ENCODE data around the gene ZNF516.

Gene ZNF516

DNA sequence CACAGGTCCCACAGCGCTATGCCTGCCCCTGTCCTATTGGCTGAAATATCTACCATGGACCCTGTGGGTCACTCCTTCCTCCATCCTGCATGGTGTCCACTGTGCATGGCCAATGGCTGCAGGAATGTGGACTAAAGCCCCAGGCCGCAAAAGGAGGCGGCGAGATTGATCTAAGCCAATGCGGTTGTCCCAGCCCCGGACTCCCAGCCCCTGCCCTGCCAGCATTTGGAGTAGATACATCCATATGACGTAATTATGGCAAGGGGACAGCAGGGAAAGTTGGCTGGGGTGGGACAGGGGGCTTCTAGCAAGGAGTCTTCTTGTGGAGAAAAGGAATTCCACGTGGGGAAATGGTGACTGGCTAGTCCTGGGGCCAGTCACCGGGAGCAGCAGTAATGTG, 11.4 kb upstream of the ZNF516 start:
- no peak for DNase-seq

DNA sequence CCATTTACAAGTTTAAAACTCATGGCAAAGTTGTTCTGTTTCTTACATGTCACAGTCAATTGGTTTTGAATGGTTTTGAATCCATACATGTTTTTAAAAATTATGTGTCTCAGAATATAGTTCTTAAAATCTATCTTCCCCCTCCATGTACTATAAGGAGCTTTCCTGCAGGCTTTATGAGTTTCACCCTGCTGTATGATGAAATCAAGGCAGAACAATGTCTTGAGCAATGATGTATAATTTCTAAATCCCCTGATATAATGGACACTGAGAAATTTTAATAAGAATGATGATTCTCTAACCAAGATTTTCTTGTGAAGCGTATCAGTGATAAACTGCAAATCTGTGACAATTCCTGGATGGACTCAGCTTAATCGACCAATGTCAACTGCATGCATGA, 10.6 kb upstream of the ZNF516 start:
- DNase-seq: no peak

DNA sequence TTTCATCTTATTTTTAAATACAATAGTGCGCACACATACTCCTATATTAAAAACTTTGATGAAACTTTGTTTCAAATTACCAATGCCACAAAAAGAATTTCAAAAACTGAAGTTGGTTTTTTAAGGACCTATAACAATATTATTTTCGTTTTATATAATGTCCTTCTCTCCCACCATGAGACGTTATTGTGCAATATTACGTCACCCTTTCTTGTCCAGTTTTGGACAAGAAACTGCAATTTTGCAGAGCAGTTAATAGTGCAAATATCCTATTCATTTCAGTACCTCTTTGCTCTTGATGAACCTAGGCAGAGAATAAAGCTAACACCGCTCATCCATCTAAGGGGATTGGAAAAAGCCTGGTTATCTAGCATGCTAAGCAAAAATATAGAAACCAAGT, 9.7 kb upstream of the ZNF516 start:
- no peak for DNase-seq

DNA sequence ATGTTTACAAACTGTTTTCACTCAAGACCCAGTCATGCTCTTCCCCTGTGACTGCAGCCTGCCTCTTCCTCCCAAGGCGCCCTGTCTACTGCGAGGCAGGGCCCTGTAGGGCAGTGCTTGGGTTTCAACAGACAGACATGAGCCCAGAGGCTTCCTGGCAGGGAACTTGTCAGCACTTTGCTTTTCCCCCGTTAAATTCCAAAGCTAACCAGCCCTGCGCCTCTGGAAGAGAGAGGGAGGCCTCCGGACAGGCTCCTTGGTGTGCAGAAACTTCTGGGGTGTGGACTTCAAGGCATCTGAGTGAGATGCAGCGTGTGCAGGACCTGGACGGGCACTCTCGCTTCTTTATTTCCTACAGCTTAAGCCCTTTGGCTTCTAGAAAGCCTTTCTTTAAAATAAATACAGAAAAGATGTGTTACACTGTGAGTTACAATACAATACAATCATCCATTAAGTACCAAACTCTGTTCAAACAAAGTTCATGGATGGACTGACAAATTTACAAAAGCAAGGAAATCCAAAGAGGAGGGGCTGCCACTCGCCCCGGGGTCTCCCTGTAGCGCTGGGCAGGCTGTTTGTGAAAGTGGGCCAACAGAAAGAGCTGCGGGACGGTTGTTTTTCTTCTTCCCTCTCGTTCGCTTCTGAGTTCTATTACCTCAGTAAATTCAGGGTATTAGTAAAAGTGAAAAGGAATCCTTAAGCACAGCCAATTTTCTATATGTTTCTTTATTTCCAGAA, 8.8 kb upstream of the ZNF516 start:
- DNase-seq: no peak

DNA sequence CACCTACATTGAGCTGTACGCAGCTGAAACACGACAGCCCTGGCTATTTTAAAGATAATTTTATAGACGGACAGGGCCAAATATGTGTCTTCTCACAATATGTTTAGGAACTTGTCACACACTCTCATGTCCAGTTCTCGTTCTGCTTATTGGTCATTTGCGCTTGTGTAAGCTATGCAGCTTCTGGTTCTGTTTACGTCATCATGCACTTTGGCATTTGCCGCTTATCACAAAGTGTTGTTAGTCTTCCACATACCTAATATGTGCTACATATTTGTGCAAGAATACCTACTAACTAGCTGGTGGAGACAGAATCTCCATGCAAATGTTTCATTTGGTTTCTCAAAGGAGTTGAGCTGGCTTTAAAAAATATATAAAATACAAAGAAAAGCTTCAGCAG, 7.5 kb upstream of the ZNF516 start:
- DNase-seq: no peak

DNA sequence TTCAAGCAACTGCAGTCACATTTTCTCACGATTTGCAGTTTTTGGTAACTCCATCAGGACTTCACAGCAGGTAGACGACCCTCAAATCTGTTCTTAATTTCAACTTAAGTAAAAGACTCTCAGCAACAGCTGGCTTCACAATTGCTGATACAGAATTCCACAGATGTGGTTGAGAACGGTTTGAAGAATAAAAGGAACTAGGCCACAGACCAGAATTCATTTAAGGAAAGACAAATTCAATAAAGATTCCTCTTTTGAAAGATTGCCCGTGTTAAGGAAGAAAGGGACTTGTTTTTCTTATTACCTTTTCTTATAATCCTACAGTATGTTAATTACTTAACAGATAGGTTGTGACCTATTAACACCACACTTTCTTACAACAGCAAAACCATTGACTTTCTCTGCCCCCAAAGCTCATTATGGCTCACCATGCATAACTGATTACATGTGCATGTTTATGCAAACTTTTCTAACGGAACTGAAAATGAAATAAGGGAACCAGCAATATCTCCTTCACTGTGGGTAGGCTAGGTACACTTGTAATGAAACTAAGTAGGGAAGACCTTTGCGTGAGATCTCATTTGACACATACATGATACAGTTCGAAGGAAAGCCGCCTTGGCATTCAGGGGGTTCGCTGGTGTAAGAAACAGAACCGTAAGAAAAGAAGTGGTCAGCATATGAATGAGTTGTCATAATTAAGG, 4.7 kb upstream of the ZNF516 start:
- DNase-seq: no peak

DNA sequence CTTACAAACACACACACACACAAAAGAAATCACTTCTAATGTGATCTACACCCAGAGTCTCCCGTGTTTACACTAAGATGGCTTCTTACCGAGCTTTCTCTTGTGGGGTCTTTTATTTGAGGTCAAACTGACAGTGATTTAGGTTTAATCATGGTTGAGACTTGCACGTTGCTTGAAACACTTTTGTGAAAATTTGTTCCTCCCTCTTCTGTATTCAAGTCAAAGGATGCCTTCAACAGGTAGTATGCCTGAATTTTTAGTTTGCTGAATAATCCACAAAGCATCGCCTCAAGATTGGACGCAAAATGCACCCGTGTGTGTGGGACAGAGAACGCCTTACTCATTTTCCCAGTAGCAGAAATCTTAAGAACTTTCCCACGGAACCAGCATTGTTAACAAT, 4.0 kb upstream of the ZNF516 start:
- no peak for DNase-seq

DNA sequence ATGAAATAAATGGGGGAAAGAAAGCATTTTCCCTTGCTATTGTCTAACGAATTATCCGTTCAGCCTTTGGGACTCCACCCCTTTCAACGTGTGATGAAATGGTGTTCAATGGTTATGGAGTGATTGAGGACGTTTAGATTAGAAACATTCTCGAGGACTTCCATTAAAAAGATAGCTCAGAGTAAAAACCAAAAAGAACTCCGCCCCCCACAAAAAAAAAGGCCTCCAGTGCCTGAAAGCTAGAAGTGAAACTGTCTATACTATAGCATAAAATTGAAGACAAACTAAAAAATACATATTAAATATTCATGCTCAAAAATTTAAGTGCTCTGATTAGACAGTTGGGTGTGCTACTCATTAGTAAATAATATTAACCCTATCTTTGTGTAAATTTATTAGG, 3.0 kb upstream of the ZNF516 start:
- DNase-seq: no peak

DNA sequence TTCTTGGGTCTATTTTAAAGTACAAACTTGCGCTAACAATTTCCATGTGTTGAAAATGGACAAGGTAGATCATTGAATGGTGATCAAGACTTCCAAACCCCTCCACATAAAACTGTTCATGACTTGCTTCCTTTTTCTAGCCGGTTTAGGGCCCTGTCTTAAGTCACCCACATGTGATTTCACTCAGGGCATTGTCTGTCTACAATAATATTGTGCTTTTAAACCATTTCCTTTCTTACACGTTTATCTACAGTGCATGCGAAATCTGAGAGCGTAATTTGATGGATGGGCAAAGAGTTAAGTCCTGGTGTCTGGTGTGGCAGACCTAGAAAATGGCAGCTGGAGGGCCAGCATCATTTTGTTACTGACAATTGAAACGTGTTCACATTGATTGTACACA, 2.0 kb upstream of the ZNF516 start:
- DNase-seq: no peak

DNA sequence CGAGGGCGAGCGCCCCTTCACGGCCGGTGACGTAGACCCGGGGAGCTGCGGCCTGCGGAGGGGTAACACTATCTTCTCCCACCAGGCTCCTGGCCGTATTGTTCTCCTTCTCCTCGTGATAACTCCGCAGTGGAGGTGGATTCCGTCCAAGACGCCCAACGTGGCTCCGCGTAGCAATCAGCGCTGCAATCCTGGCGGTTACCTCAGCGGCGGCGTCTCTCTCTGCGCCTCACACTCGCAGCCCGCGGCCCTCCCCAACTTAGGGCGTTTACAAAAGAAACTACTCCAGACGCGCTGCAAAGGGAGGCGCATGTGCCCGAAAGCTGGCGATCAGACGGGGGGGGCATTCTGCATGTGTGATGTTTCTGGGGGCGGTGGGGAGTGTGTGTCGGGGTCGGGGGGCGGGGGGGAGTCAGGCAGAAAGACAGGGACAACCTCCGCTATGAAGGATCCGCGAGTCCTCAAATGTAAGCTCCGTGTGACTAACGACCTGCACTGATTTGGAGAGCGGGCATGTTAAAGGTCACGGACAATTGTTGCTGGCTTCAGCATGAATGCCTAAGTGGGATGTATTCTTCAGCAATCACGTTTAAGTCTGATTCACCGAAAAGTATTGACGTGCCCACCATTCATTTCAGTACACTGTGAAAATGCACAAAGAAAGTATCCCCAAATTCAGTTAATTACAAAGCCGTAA, 1.3 kb upstream of the ZNF516 start:
- peak; percentile 16 for DNase-seq

DNA sequence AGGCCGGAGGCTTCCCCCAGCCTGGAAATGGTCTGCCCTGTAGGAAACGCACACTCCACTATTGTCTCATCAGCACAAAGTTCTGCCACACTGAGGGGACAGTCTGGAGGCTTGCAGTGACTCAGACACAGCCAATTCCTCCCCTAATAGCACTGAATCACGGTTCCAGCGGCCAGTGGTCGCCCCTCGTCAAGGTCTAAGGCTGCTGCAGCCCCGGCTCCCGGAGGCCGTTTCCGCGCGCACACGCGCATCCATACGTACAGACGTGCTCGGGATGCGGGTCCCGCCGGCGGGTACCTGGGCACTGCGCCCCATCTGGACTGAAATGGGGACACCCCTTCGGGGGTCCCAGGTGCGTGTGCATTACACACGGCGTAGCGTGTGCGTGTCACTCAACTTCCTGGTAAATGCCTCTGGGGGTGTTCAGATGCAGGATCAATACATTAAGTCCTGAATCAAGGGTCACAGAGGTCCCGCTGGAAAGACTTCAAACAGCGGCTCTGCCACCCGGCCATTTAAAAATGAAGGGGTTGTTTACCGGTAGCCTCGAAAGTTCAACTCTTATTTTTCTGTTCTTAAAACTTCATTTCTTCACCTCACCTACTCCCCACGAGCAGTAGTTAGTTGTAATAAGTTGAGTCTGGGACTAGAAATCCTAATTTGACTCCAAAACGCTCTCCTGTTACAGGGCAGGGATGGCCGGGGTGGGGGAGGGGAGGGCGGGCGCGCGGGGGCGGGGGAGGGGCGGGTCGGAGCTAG, 572 bp upstream of the ZNF516 start:
- no peak for DNase-seq

DNA sequence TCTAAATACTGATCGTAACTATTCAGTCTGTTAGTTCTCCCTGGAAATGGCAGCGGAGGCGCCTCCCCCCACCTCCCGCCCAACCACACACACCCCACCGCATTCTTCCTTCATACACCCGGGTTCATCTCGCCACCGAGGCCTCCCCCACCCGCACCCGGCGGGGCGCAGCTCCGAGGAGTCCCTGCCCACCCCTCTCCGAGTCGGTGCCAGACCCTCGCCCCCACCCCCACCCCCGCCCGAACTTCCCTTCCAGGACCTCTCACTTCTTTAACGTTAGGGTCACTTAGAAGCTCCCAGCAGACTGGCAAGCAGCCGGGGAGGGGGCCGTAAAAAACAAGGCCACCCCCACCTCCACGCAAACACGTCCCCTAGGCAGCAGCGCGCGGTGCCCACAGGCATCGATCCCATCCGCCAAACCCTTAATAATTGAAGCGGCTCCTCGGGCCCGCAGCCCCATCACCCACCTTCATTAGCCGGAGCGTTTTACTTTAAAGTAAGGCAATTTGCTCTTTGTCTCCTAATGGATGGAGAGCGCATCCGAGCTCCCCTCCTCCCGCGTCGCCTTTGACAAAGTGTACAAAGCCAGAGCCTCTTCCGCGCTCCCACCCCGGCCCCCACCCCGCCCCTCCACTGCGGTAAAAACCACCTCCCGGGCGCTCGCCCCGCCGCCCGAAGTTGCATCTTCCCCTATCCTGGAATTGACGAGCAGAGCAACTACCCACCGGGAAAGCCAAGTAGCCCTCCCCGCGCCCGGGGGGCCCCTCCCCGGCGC, 624 bp downstream of the ZNF516 start:
- no peak for DNase-seq

DNA sequence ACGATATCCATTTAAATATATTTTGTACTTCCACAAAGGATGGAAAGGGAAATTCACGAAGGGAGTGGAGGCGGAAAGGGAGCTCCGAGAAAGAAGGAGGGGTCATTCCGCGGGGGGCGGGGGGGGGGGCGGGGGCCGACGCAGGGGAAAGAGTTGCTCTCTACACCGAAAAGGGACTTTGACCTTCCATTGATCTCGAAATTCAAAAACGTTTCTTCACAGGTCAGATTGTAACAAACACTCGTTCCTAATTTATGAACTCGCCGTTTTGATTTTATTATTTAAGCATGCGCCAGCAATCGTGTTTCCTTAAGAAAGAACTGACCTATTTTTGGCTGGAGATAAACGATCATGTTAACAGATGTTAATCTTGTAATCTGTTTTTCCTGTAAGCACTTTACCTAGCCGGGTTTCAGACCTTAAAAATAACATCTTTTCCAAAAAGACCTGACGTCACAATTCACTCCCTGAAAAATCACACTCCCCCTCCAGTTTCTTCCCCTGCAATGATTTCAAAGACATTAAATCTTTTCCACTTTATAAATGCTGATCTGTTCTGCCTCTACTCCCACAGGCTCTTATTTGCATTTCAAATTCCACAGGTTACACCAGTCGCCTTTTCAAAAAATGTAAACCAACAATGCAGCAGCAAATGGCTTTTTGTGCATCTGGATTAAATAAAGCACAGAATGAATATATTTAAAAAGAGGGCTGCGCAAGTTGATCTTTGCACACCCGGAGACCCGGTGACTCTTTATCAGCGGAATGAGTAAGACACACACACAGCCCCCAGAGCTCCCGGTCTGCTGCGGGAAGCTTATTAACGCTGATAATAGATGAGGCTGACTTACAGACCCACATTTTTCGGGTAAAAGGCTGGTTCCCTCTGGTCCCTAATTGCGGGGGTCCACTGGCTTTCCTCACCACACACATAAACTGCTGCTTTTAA, 1.6 kb downstream of the ZNF516 start:
- no peak for DNase-seq

DNA sequence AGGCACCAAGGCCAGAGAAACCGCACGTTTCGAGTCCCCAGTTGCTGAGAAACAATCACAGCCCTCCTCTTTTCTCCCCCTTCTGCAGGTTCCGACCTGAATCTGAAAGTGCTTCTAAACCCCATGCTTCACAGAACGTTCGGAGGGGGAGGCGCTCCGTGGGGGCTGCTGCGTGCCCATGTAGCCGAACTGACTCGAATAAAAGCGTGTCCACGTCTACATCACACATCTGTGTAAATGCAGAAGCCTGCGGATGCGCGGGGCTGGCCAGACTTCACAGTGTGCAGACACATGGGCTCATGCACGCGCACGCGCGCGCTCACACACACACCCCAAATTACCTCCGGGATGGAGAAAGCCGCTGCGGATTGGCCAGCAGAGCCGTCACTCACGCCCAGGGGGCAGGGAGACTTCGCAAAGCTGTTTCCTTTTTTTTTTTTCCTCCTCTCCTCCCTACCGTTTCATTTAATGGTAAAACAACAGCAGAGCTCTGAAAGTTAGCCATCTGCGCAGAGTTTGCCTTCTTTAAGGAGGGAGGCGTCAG, 2.3 kb downstream of the ZNF516 start:
- DNase-seq: peak; percentile 100

DNA sequence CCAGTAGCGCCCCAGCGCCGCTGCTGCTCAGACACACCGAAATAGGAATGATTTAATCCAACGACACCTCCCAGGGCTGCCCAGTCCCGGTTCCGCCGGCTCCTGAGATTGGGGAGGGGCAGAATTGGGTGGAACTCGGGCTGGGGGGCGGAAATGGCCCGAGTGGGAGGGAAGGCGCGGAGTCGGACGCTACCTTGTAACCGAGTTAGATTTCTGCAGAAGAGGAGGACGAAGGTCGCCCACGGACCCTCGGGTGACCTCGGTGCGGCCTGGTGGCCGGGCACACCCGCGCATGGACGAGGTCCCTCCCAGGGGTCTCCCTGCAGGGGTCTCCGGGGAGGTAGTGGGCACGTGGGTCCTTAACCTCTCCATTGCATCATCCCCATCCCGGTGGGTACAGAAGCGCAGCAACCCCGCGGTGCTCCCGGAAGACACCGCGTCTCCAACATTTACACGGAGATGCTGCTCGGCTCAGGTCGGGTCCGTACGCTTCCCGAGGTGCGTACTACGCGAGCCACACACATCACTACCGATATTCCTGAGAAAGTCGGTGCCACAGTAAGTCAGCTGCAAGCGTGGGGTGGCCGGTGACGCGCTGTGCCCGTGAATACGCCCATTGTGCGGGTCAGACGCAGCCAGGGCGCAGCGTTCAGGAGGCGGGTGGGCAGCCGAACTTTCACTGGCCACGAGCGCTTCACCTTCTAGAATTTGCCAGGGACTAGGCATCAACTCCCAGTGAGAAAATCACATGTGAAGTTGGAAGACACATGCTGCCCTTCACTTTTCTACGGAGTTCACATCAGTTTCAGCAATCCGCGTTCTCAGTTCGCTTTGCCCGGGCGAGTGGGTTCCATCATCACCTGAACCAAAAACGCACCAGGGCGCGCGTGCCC, 3.0 kb downstream of the ZNF516 start:
- DNase-seq: no peak

DNA sequence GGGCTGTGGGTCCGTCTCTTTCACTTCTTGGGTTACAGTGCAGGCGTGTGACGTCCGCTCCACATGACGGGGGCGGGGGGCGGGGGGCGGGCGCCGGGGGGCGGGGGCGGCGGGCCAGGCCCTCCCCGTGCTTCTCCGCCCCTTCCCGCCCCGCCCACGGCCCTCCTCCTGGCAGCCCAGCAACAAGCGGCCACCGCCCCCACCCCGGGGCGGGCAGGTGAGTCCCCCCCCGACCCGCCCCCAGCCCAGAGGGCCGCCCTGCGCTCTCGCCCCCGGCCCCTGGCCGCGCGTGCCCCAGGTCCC, 3.6 kb downstream of the ZNF516 start:
- peak; percentile 67 for DNase-seq

DNA sequence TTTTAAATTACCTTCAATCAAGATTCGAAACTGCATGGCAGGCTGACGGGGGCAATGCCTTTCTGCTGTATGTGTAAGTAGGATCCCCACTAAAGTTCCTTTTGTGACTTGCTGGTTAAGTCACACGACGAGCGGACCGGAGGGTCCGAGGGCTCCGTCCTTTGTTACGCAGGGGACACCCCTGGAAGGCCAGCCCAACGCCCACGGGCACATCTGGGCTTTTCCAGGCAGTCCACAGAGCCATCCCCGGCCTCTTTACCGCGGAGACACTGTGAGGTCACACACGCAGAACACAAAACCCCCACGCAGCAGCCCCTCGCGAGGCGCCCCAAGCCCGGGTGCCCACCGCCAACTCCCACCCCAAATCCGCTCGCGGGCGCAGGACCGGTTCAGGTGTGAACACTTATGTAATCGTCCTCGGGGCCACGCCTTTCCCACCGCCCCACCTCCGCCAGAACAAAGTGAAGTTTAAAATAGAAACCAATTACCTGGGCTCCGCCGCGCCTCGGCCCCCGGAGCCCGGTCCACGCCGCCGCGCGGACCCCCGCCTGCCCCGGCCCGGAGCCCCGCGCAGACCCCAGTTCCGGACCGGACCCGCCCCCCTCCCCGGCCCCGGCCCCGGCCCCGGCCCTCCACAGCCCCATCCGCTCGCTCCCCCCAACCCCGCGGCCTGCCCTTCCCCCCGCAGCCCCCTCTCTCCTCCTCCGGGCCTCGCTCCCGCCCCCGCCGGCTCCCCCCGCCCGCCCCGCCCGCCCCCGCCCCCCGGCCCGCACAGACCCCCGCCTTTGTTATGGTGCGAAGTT, 4.2 kb downstream of the ZNF516 start:
- DNase-seq: peak; percentile 55

DNA sequence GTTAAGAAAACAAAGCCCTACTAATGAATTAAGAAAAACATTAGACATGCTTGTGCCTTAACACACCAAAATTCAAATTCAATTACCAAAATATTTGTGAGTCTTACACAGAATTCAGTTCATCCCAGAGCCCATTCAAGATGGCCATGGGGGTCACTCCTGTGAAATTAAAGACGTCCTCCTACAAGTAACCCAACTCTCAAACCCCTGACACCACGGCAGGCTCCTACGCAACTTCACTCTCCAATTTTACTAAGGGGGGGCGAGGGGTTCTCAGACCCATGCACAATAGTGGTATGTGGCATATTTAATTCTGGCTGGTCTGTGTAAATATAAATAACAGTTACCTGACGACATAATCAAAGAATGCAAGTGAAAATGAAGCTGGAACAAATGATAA, 5.0 kb downstream of the ZNF516 start:
- no peak for DNase-seq

DNA sequence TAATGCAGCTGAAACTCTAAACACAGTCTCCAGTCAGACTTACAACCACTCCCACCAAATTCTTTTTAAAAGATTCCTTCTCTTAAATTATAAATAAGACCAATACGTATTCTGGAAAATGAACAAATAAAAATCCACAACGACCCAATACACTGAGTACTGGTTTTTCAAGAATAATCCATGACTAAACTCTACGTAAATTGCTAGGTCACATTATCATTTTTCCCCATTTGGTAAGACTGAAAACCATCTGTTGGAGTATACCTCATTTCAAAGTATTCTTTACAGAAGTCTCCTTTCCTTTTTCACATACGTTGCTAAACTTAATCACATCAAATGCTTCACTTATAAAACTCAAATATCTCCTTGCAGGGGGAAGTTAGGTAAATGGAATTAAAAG, 6.0 kb downstream of the ZNF516 start:
- DNase-seq: no peak

All from activated gamma-delta T cell treated with Interleukin-2 at 50 U/mL for 16 hours (primary cell).